HCT116 (cell line): Measurements from ENCODE around the gene AKAP12. TPM values are rescaled to one million over a fixed set of nuclear protein-coding genes. Genes with fewer than 3 reads are reported as not detected.
A peak's percentile ranks its signal among the peaks of the same experiment; 100 is the strongest.

Source experiments
- ATAC-seq: fragments of 200-7000 bp; cut with Tn5 transposase; 2 replicates; pipeline ENCODE4 v1.9.1; 2020; ENCODE audit warnings: mild to moderate bottlenecking, moderate library complexity
- BruUV-seq: library from RNA; stranded (reverse); fragments of 400-500 nt; replicated peaks from 2 replicates; lab custom pipeline; 2021; lab: Mats Ljungman, UMichigan
- CTCF ChIA-PET: fragments of 300-600 bp; sonication (Branson Sonifier 250); formaldehyde crosslinking; loops from one replicate; lab custom pipeline; 2021; ENCODE audit warnings: antibody characterized with exemption; lab: Charles Lee
- POLR2A ChIA-PET: fragments of 300-600, 350-600 bp; sonication (Branson Sonifier 250); formaldehyde crosslinking; loops from one replicate; lab custom pipeline; 2021; ENCODE audit warnings: antibody characterized with exemption; lab: Charles Lee
- RAD21 ChIA-PET, 2 experiments: fragments of 300-600 bp; sonication (Branson Sonifier 250); formaldehyde crosslinking; loops; one replicate each; lab custom pipeline; 2023; ENCODE audit warnings: low total read pairs in 2 of 2; ENCODE audit not compliant: uncharacterized antibody in 2 of 2, unreplicated experiment in 2 of 2, low non-redundant PET in 1 of 2; lab: Charles Lee
- DNase-seq: peaks from one replicate; pipeline ENCODE4 v3.0.0-alpha.2; 2010; ENCODE audit warnings: low read depth, low spot score
- H2AFZ ChIP-seq: fragments of 200-600 bp; shearing (Covaris generic), sonication (generic); 2 replicates; pipeline ENCODE4 v1.6.1; 2017; ENCODE audit warnings: low read depth, mixed run types, mixed read lengths, antibody characterized with exemption, low read length; ENCODE audit not compliant: poor library complexity, severe bottlenecking
- H3K27ac ChIP-seq: 2 replicates; pipeline ENCODE4 v1.5.1; 2012; ENCODE audit warnings: low read depth, low read length
- H3K27me3 ChIP-seq: fragments of 200-600 bp; sonication (generic); 2 replicates; pipeline ENCODE4 v1.6.1; 2016; ENCODE audit warnings: mixed run types, low read length, mixed read lengths; ENCODE audit not compliant: insufficient read depth
- H3K36me3 ChIP-seq, 2 experiments: fragments of 200-500 bp in 1 of 2; fragments of 200-600 bp in 1 of 2; sonication (Bioruptor generic) in 1 of 2; sonication (generic) in 1 of 2; 2 replicates each; pipeline versions ENCODE4 v1.5.1 to v1.6.1; 2014 to 2016; ENCODE audit warnings: low read length in 2 of 2, inconsistent platforms in 1 of 2, mixed read lengths in 1 of 2, mixed run types in 1 of 2; ENCODE audit not compliant: insufficient read depth in 2 of 2, control insufficient read depth in 1 of 2
- H3K4me1 ChIP-seq, 2 experiments: fragments of 200-600 bp in 1 of 2; sonication (generic) in 1 of 2; 2 replicates each; pipeline versions ENCODE4 v1.5.1 to v1.6.1; 2012 to 2017; ENCODE audit warnings: low read length in 2 of 2, inconsistent platforms in 1 of 2, mild to moderate bottlenecking in 1 of 2, mixed read lengths in 1 of 2, mixed run types in 1 of 2, moderate library complexity in 1 of 2; ENCODE audit not compliant: insufficient read depth in 2 of 2, control insufficient read depth in 1 of 2
- H3K4me2 ChIP-seq: fragments of 200-600 bp; sonication (generic); 2 replicates; pipeline ENCODE4 v1.6.1; 2017; ENCODE audit warnings: mixed run types, low read length, mixed read lengths
- H3K4me3 ChIP-seq, 2 experiments: fragments of 200-600 bp in 1 of 2; sonication (generic) in 1 of 2; replicated peaks in 1 of 2; 2 replicates each; pipeline ENCODE4 v1.5.1; 2011 to 2016; ENCODE audit warnings: low read length in 2 of 2, control low read depth in 1 of 2, low read depth in 1 of 2, mild to moderate bottlenecking in 1 of 2, mixed read lengths in 1 of 2, mixed run types in 1 of 2
- H3K79me2 ChIP-seq: fragments of 200-600 bp; sonication (generic); 2 replicates; pipeline ENCODE4 v1.6.1; 2017; ENCODE audit warnings: mild to moderate bottlenecking, mixed run types, low read length, moderate library complexity, mixed read lengths; ENCODE audit not compliant: insufficient read depth
- H3K9ac ChIP-seq: fragments of 200-600 bp; sonication (generic); 2 replicates; pipeline ENCODE4 v1.6.1; 2016; ENCODE audit warnings: low read length, mixed read lengths
- H3K9me2 ChIP-seq: fragments of 200-600 bp; sonication (generic), shearing (Covaris generic); 2 replicates; pipeline ENCODE4 v1.6.1; 2017; ENCODE audit warnings: mixed run types, mild to moderate bottlenecking, moderate library complexity; ENCODE audit not compliant: insufficient read depth
- H3K9me3 ChIP-seq, 2 experiments: fragments of 200-500 bp in 1 of 2; fragments of 200-600 bp in 1 of 2; sonication (Bioruptor generic) in 1 of 2; sonication (generic) in 1 of 2; 2 replicates each; pipeline ENCODE4 v1.6.1; 2014 to 2017; ENCODE audit warnings: low read length in 2 of 2, mixed read lengths in 2 of 2, inconsistent platforms in 1 of 2, low read depth in 1 of 2, mild to moderate bottlenecking in 1 of 2, mixed run types in 1 of 2, moderate library complexity in 1 of 2; ENCODE audit not compliant: control insufficient read depth in 1 of 2, insufficient read depth in 1 of 2
- H4K20me1 ChIP-seq: fragments of 200-600 bp; sonication (generic), shearing (Covaris generic); 2 replicates; pipeline ENCODE4 v1.6.1; 2017; ENCODE audit warnings: mixed run types, mild to moderate bottlenecking, moderate library complexity; ENCODE audit not compliant: insufficient read depth
- ATF3 ChIP-seq: IDR thresholded peaks from 2 replicates; pipeline ENCODE4 v1.6.1; 2012
- CEBPB ChIP-seq: IDR thresholded peaks from 2 replicates; pipeline ENCODE4 v1.6.1; 2012; ENCODE audit warnings: low read depth
- EZH2phosphoT487 ChIP-seq: fragments of 200-600 bp; IDR thresholded peaks from 2 replicates; pipeline ENCODE4 v1.6.1; 2018; ENCODE audit warnings: antibody characterized with exemption, borderline replicate concordance
- POLR2A ChIP-seq: IDR thresholded peaks from 2 replicates; pipeline ENCODE4 v1.7.0; 2011; ENCODE audit warnings: borderline replicate concordance; ENCODE audit not compliant: insufficient read depth, insufficient read length; ENCODE audit errors: extremely low read depth
- POLR2AphosphoS5 ChIP-seq: IDR thresholded peaks from 2 replicates; pipeline ENCODE4 v1.6.1; 2011; ENCODE audit warnings: mild to moderate bottlenecking, low read depth, low read length, moderate library complexity
- RAD21 ChIP-seq: IDR thresholded peaks from 2 replicates; pipeline ENCODE4 v1.6.1; 2012; ENCODE audit warnings: low read depth, mild to moderate bottlenecking
- SP1 ChIP-seq: IDR thresholded peaks from 2 replicates; pipeline ENCODE4 v1.6.1; 2012; ENCODE audit warnings: low read depth
- intact Hi-C: fragments of 100-400 bp; cut with micrococcal nuclease; formaldehyde crosslinking; loops from 2 replicates; pipeline ENCODE4 v1.10.0; 2022
- total RNA-seq: library from RNA; stranded (reverse); gene quantifications from one replicate; pipeline ENCODE4 v1.2.1, GENCODE V29; 2021; ENCODE audit not compliant: unreplicated experiment
- TF ChIP-seq, protein P1 (sequence below): IDR thresholded peaks from 2 replicates; pipeline ENCODE4 v1.6.1; 2012

The AKAP12 gene
- total RNA-seq, 1 experiment from 2014 or later = 1,220 TPM

- Histone ChIP-seq H3K27ac (peak overlapping the region; percentile 99), H3K27me3 (no peaks in the 10 kb centered on the region), H3K9me3 (no peaks in the 10 kb centered on the region), H3K79me2 (peaks cover 83% of the 10 kb centered on the region)
- ATAC-seq = no peak
- no TSS peak for BruUV-seq
- TF ChIP-seq EZH2phosphoT487 (no peak), CEBPB (no peak), POLR2AphosphoS5 (no peak), ATF3 (no peak), POLR2A (no peak)
- TF ChIP-seq, protein P1, sequence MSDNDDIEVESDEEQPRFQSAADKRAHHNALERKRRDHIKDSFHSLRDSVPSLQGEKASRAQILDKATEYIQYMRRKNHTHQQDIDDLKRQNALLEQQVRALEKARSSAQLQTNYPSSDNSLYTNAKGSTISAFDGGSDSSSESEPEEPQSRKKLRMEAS = no peak
- TF ChIP-seq, all 23 proteins: peak for 0
- Histone ChIP-seq H3K4me2 (peak overlapping the region; percentile 99), H3K4me1 (peaks cover 24 to 46% of the 10 kb centered on the region in 2 experiments), H2AFZ (no peak overlapping the region), H3K36me3 (no peaks in the 10 kb centered on the region), H3K9me2 (no peaks in the 10 kb centered on the region), H3K4me3 (peak overlapping the region; percentile 80 to 82), H3K9ac (peak overlapping the region; percentile 98), H4K20me1 (peaks cover 3% of the 10 kb centered on the region; the same call in 1 of the 2 replicates)
- intact Hi-C loops = no loop called here
- DNase-seq = no peak
- POLR2A ChIA-PET = no interaction called here
- RAD21 ChIA-PET = no interaction called here
- CTCF ChIA-PET = interaction anchor here (1.2 kb wide), 1 partner anchor 501 kb away, joined by 3 read pairs; no protein-coding TSS in a partner anchor
Observed at GRCh38 chr6:151392427-151392826, 152.7 kb downstream of the AKAP12 start.

- CTCF ChIA-PET = interaction anchor here (1.2 kb wide), 1 partner anchor 502 kb away, joined by 3 read pairs; no protein-coding TSS in a partner anchor
- Histone ChIP-seq H3K27ac (no peak overlapping the region; the same call in 1 of the 2 replicates), H3K4me1 (peaks cover 19 to 51% of the 10 kb centered on the region in 2 experiments), H3K9me3 (no peaks in the 10 kb centered on the region), H3K9me2 (no peaks in the 10 kb centered on the region), H3K79me2 (peaks cover 83% of the 10 kb centered on the region), H3K4me3 (no peak overlapping the region), H3K9ac (no peak overlapping the region), H4K20me1 (peaks cover 3% of the 10 kb centered on the region; the same call in 1 of the 2 replicates), H3K36me3 (no peaks in the 10 kb centered on the region), H2AFZ (no peak overlapping the region), H3K4me2 (peak overlapping the region; percentile 99; the same call in 1 of the 2 replicates), H3K27me3 (no peaks in the 10 kb centered on the region)
- DNase-seq (no peak), ATAC-seq (no peak)
- RAD21 ChIA-PET = no interaction called here
- POLR2A ChIA-PET = no interaction called here
- TF ChIP-seq SP1 = no peak
- TF ChIP-seq RAD21 = no peak
- no peak for TF ChIP-seq ATF3
- intact Hi-C loops = no loop called here
- BruUV-seq = no TSS peak
Observed at GRCh38 chr6:151393410-151393809, 153.6 kb downstream of the AKAP12 start.
